ENCODE results near the gene METTL8. TPM values are rescaled to one million over a fixed set of nuclear protein-coding genes. Genes with fewer than 3 reads are reported as not detected.

Gene METTL8
- total and polyA plus RNA-seq, 2 of the 13 experiments (the other 11 are each of a cell fraction or from before 2014, with no cell fraction given) = 18.6 to 68.2 TPM

DNA sequence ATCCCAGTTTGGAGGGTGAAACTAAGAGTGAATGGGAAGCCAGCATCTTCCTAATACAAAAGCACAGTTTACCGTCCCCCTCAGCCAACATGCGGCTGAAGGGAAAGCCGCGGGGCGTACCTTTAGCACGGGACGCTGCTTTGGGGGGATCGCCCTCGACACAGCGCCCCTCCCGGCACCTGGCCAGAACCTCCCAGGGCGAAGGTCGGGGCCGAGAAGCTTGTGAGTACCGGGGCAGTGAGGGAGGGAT lies at the start of gene METTL8 (continued):
- TF ChIP-seq, protein P1, sequence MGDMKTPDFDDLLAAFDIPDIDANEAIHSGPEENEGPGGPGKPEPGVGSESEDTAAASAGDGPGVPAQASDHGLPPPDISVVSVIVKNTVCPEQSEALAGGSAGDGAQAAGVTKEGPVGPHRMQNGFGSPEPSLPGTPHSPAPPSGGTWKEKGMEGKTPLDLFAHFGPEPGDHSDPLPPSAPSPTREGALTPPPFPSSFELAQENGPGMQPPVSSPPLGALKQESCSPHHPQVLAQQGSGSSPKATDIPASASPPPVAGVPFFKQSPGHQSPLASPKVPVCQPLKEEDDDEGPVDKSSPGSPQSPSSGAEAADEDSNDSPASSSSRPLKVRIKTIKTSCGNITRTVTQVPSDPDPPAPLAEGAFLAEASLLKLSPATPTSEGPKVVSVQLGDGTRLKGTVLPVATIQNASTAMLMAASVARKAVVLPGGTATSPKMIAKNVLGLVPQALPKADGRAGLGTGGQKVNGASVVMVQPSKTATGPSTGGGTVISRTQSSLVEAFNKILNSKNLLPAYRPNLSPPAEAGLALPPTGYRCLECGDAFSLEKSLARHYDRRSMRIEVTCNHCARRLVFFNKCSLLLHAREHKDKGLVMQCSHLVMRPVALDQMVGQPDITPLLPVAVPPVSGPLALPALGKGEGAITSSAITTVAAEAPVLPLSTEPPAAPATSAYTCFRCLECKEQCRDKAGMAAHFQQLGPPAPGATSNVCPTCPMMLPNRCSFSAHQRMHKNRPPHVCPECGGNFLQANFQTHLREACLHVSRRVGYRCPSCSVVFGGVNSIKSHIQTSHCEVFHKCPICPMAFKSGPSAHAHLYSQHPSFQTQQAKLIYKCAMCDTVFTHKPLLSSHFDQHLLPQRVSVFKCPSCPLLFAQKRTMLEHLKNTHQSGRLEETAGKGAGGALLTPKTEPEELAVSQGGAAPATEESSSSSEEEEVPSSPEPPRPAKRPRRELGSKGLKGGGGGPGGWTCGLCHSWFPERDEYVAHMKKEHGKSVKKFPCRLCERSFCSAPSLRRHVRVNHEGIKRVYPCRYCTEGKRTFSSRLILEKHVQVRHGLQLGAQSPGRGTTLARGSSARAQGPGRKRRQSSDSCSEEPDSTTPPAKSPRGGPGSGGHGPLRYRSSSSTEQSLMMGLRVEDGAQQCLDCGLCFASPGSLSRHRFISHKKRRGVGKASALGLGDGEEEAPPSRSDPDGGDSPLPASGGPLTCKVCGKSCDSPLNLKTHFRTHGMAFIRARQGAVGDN (CRISPR knock-in tag; IDR thresholded peaks at IDR 0.05) = no peak
- TF ChIP-seq ZNF350 (CRISPR knock-in tag; IDR thresholded peaks at IDR 0.05; ENCODE audit: borderline replicate concordance, low read depth) (peak; percentile 88; the same call in 1 of the 2 replicates), KDM1A (CRISPR knock-in tag; IDR thresholded peaks at IDR 0.05) (peak; percentile 69), SAFB2 (CRISPR knock-in tag; IDR thresholded peaks at IDR 0.05; ENCODE audit: borderline replicate concordance, low read depth) (no peak), RFXANK (CRISPR knock-in tag; IDR thresholded peaks at IDR 0.05) (no peak), XRCC5 (optimal IDR thresholded peaks at IDR 0.05; ENCODE audit: low read length) (no peak), GFI1 (CRISPR knock-in tag; IDR thresholded peaks at IDR 0.05; ENCODE audit: borderline replicate concordance) (no peak; the same call in 1 of the 2 replicates), RORA (CRISPR knock-in tag; IDR thresholded peaks at IDR 0.05) (no peak), ZNF569 (CRISPR knock-in tag; IDR thresholded peaks at IDR 0.05; ENCODE audit: borderline replicate concordance) (no peak), KLF13 (CRISPR knock-in tag; IDR thresholded peaks at IDR 0.05) (no peak)
- TF ChIP-seq, protein P2, sequence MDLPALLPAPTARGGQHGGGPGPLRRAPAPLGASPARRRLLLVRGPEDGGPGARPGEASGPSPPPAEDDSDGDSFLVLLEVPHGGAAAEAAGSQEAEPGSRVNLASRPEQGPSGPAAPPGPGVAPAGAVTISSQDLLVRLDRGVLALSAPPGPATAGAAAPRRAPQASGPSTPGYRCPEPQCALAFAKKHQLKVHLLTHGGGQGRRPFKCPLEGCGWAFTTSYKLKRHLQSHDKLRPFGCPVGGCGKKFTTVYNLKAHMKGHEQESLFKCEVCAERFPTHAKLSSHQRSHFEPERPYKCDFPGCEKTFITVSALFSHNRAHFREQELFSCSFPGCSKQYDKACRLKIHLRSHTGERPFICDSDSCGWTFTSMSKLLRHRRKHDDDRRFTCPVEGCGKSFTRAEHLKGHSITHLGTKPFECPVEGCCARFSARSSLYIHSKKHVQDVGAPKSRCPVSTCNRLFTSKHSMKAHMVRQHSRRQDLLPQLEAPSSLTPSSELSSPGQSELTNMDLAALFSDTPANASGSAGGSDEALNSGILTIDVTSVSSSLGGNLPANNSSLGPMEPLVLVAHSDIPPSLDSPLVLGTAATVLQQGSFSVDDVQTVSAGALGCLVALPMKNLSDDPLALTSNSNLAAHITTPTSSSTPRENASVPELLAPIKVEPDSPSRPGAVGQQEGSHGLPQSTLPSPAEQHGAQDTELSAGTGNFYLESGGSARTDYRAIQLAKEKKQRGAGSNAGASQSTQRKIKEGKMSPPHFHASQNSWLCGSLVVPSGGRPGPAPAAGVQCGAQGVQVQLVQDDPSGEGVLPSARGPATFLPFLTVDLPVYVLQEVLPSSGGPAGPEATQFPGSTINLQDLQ (CRISPR knock-in tag; IDR thresholded peaks at IDR 0.05) = no peak; the same call in 1 of the 2 replicates
- TF ChIP-seq, protein P3, sequence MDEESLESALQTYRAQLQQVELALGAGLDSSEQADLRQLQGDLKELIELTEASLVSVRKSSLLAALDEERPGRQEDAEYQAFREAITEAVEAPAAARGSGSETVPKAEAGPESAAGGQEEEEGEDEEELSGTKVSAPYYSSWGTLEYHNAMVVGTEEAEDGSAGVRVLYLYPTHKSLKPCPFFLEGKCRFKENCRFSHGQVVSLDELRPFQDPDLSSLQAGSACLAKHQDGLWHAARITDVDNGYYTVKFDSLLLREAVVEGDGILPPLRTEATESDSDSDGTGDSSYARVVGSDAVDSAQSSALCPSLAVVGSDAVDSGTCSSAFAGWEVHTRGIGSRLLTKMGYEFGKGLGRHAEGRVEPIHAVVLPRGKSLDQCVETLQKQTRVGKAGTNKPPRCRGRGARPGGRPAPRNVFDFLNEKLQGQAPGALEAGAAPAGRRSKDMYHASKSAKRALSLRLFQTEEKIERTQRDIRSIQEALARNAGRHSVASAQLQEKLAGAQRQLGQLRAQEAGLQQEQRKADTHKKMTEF (CRISPR knock-in tag; IDR thresholded peaks at IDR 0.05) = no peak
- TF ChIP-seq, protein P4, sequence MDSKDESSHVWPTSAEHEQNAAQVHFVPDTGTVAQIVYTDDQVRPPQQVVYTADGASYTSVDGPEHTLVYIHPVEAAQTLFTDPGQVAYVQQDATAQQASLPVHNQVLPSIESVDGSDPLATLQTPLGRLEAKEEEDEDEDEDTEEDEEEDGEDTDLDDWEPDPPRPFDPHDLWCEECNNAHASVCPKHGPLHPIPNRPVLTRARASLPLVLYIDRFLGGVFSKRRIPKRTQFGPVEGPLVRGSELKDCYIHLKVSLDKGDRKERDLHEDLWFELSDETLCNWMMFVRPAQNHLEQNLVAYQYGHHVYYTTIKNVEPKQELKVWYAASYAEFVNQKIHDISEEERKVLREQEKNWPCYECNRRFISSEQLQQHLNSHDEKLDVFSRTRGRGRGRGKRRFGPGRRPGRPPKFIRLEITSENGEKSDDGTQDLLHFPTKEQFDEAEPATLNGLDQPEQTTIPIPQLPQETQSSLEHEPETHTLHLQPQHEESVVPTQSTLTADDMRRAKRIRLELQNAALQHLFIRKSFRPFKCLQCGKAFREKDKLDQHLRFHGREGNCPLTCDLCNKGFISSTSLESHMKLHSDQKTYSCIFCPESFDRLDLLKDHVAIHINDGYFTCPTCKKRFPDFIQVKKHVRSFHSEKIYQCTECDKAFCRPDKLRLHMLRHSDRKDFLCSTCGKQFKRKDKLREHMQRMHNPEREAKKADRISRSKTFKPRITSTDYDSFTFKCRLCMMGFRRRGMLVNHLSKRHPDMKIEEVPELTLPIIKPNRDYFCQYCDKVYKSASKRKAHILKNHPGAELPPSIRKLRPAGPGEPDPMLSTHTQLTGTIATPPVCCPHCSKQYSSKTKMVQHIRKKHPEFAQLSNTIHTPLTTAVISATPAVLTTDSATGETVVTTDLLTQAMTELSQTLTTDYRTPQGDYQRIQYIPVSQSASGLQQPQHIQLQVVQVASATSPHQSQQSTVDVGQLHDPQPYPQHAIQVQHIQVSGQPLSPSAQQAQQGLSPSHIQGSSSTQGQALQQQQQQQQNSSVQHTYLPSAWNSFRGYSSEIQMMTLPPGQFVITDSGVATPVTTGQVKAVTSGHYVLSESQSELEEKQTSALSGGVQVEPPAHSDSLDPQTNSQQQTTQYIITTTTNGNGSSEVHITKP (CRISPR knock-in tag; IDR thresholded peaks at IDR 0.05; ENCODE audit: low read depth) = peak; percentile 77; the same call in 1 of the 2 replicates
- TF ChIP-seq, protein P5, sequence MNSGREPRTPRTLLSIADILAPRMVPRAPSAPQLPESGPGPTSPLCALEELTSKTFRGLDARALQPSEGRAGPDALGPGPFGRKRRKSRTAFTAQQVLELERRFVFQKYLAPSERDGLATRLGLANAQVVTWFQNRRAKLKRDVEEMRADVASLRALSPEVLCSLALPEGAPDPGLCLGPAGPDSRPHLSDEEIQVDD (CRISPR knock-in tag; IDR thresholded peaks at IDR 0.05; ENCODE audit: borderline replicate concordance) = 0 out of 2 replicates have a peak, but pooled peaks have one; percentile 40
- TF ChIP-seq, protein P6, sequence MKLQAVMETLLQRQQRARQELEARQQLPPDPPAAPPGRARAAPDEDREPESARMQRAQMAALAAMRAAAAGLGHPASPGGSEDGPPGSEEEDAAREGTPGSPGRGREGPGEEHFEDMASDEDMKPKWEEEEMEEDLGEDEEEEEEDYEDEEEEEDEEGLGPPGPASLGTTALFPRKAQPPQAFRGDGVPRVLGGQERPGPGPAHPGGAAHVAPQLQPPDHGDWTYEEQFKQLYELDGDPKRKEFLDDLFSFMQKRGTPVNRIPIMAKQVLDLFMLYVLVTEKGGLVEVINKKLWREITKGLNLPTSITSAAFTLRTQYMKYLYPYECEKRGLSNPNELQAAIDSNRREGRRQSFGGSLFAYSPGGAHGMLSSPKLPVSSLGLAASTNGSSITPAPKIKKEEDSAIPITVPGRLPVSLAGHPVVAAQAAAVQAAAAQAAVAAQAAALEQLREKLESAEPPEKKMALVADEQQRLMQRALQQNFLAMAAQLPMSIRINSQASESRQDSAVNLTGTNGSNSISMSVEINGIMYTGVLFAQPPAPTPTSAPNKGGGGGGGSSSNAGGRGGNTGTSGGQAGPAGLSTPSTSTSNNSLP (IDR thresholded peaks at IDR 0.05; ENCODE audit: low read depth, low read length) = no peak

All from HepG2 (cell line).